ENCODE measurements around the gene SLC26A4. TPM values are rescaled to one million over a fixed set of nuclear protein-coding genes. Genes with fewer than 3 reads are reported as not detected.

The SLC26A4 gene
- total and polyA plus RNA-seq, 4 donors, result 0.28 to 8.7 (median 3.7) TPM

DNA sequence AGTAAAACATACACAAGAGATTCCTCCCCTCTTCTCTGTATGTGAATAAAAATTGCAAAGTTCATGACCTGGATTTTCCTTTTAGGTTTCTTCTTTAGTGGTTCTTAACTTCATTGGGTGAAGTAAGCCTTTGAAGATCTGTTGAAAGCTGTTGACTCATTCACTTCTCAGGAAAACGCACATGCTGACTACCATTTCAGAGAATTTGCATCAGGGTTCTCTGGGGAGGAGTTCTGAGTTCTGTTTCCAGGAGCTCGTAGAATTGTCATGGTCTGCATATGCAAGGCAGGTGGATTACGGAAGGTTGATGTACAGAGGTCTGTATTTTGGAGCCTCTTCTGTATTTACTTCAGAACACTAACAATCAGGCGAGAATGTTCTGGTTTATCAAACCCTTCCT, 962 bp upstream of the SLC26A4 start:
- Histone ChIP-seq H3K4me3 (no peak overlapping the region), H3K9me3 (ENCODE audit: control insufficient read depth in 4 of 4, insufficient read depth in 3 of 4, low read length in 3 of 4) (no peaks in the 10 kb centered on the region), H3K36me3 (ENCODE audit: control insufficient read depth in 4 of 4, insufficient read depth in 4 of 4, low read length in 4 of 4) (no peaks in the 10 kb centered on the region), H3K4me1 (ENCODE audit: control insufficient read depth in 5 of 5, insufficient read depth in 5 of 5, low read length in 5 of 5) (peaks cover 0 to 16% (median 5%) of the 10 kb centered on the region in 5 donors), H3K9ac (ENCODE audit: insufficient read depth in 1 of 2, low read length in 2 of 2) (no peak overlapping the region), H3K27me3 (ENCODE audit: control insufficient read depth in 3 of 3, insufficient read depth in 3 of 3, low read length in 2 of 3) (peaks cover 0 to 77% (median 72%) of the 10 kb centered on the region in 3 donors), H3K27ac (ENCODE audit: low read depth in 1 of 2, low read length in 1 of 2) (no peak overlapping the region)
- no peak for ATAC-seq (ENCODE audit: insufficient read depth, low FRiP score)
- DNase-seq, result no peak
- 72 to 76% methylated on average over 4 of the region's 4 CpGs for WGBS, 2 donors
- no peak for TF ChIP-seq CTCF (IDR thresholded peaks at IDR 0.05; ENCODE audit: control extremely low read depth, extremely low read depth)

DNA sequence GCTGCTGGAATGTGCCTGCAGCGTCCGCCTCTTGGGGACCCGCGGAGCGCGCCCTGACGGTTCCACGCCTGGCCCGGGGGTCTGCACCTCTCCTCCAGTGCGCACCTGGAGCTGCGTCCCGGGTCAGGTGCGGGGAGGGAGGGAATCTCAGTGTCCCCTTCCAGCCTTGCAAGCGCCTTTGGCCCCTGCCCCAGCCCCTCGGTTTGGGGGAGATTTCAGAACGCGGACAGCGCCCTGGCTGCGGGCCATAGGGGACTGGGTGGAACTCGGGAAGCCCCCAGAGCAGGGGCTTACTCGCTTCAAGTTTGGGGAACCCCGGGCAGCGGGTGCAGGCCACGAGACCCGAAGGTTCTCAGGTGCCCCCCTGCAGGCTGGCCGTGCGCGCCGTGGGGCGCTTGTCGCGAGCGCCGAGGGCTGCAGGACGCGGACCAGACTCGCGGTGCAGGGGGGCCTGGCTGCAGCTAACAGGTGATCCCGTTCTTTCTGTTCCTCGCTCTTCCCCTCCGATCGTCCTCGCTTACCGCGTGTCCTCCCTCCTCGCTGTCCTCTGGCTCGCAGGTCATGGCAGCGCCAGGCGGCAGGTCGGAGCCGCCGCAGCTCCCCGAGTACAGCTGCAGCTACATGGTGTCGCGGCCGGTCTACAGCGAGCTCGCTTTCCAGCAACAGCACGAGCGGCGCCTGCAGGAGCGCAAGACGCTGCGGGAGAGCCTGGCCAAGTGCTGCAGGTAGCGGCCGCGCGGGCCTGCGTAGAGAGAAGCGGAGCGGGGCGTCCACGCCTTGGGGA, 645 bp downstream of the SLC26A4 start:
- Histone ChIP-seq H3K9ac (ENCODE audit: insufficient read depth in 1 of 2, low read length in 2 of 2) (no peak overlapping the region), H3K27ac (ENCODE audit: low read depth in 1 of 2, low read length in 1 of 2) (no peak overlapping the region), H3K4me3 (peak overlapping the region; percentile 44), H3K27me3 (ENCODE audit: control insufficient read depth in 3 of 3, insufficient read depth in 3 of 3, low read length in 2 of 3) (peaks cover 0 to 74% (median 67%) of the 10 kb centered on the region in 3 donors), H3K9me3 (ENCODE audit: control insufficient read depth in 4 of 4, insufficient read depth in 3 of 4, low read length in 3 of 4) (no peaks in the 10 kb centered on the region), H3K36me3 (ENCODE audit: control insufficient read depth in 4 of 4, insufficient read depth in 4 of 4, low read length in 4 of 4) (no peaks in the 10 kb centered on the region), H3K4me1 (ENCODE audit: control insufficient read depth in 5 of 5, insufficient read depth in 5 of 5, low read length in 5 of 5) (peaks cover 0 to 16% (median 5%) of the 10 kb centered on the region in 5 donors)
- 1 to 2% methylated on average over 63 to 73 of the region's 73 CpGs for WGBS, 2 donors
- peak; percentile 40 to 62 (median 59) for DNase-seq
- no peak for TF ChIP-seq CTCF (IDR thresholded peaks at IDR 0.05; ENCODE audit: control extremely low read depth, extremely low read depth)
- ATAC-seq (ENCODE audit: insufficient read depth, low FRiP score), result peak; percentile 76

- Histone ChIP-seq H3K4me1 (ENCODE audit: control insufficient read depth in 5 of 5, insufficient read depth in 5 of 5, low read length in 5 of 5) (peaks cover 0 to 16% (median 5%) of the 10 kb centered on the region in 5 donors), H3K27me3 (ENCODE audit: control insufficient read depth in 3 of 3, insufficient read depth in 3 of 3, low read length in 2 of 3) (peaks cover 0 to 79% (median 66%) of the 10 kb centered on the region in 3 donors), H3K4me3 (peak overlapping the region; percentile 44), H3K36me3 (ENCODE audit: control insufficient read depth in 4 of 4, insufficient read depth in 4 of 4, low read length in 4 of 4) (no peaks in the 10 kb centered on the region), H3K27ac (ENCODE audit: low read depth in 1 of 2, low read length in 1 of 2) (no peak overlapping the region), H3K9ac (ENCODE audit: insufficient read depth in 1 of 2, low read length in 2 of 2) (no peak overlapping the region), H3K9me3 (ENCODE audit: control insufficient read depth in 4 of 4, insufficient read depth in 3 of 4, low read length in 3 of 4) (no peaks in the 10 kb centered on the region)
- TF ChIP-seq CTCF (IDR thresholded peaks at IDR 0.05; ENCODE audit: control extremely low read depth, extremely low read depth), result no peak
- 12 to 13% methylated on average over 20 of the region's 20 CpGs for WGBS, 2 donors
- no peak for ATAC-seq (ENCODE audit: insufficient read depth, low FRiP score)
- DNase-seq, result no peak
Measured at GRCh38 chr7:107661865-107662379, 1.3 kb downstream of the SLC26A4 start.
